SK-N-SH (cell line): ENCODE data around the gene SERINC2. TPM values are rescaled to one million over a fixed set of nuclear protein-coding genes. Genes with fewer than 3 reads are reported as not detected.
A peak's percentile ranks its signal among the peaks of the same experiment; 100 is the strongest.

Experiments used
- CTCF ChIA-PET: fragments of 300-600, 350-600 bp; formaldehyde crosslinking; extraction: SDS; loops from one replicate; lab custom pipeline; 2021; lab: Yijun Ruan, JAX
- POLR2A ChIA-PET: fragments of 350-600 bp; sonication (Branson Sonifier 250); formaldehyde crosslinking; extraction: SDS; loops from one replicate; lab custom pipeline; 2020; ENCODE audit warnings: antibody characterized with exemption, inconsistent platforms; lab: Yijun Ruan, JAX
- DNase-seq: peaks from one replicate; pipeline ENCODE4 v3.0.0; 2012
- H2AFZ ChIP-seq: fragments of 200-600 bp; sonication (generic); 2 replicates; pipeline ENCODE4 v1.8.1; 2016; ENCODE audit warnings: antibody characterized with exemption, mild to moderate bottlenecking, low read depth
- H3F3A ChIP-seq: fragments of 200-600 bp; sonication (generic); replicated peaks from 2 replicates; pipeline ENCODE3; 2016; ENCODE audit warnings: antibody characterized with exemption, mild to moderate bottlenecking; ENCODE audit not compliant: insufficient read depth
- H3K27ac ChIP-seq, 2 experiments: fragments of 200-500 bp in 1 of 2; fragments of 200-600 bp in 1 of 2; sonication (Bioruptor generic) in 1 of 2; sonication (generic), shearing (Covaris generic) in 1 of 2; 2 replicates each; pipeline versions ENCODE4 v1.5.1 to v1.6.1; 2014 to 2016; ENCODE audit warnings: low read depth in 2 of 2, inconsistent platforms in 1 of 2, low read length in 1 of 2, mild to moderate bottlenecking in 1 of 2, mixed read lengths in 1 of 2
- H3K27me3 ChIP-seq: fragments of 200-600 bp; sonication (generic), shearing (Covaris generic); 2 replicates; pipeline ENCODE4 v1.6.1; 2016; ENCODE audit warnings: mixed run types; ENCODE audit not compliant: insufficient read depth
- H3K36me3 ChIP-seq, 2 experiments: fragments of 200-500 bp in 1 of 2; fragments of 200-600 bp in 1 of 2; sonication (Bioruptor generic) in 1 of 2; sonication (generic) in 1 of 2; replicated peaks in 1 of 2; 2 replicates each; pipeline versions ENCODE3 to v1.5.1; 2014 to 2016; ENCODE audit warnings: low read length in 1 of 2, mild to moderate bottlenecking in 1 of 2; ENCODE audit not compliant: insufficient read depth in 2 of 2, control insufficient read depth in 1 of 2
- H3K4me1 ChIP-seq, 2 experiments: fragments of 200-500 bp in 1 of 2; fragments of 200-600 bp in 1 of 2; sonication (Bioruptor generic) in 1 of 2; sonication (generic), shearing (Covaris generic) in 1 of 2; 2 replicates each; pipeline versions ENCODE4 v1.5.1 to v1.6.1; 2014 to 2016; ENCODE audit warnings: low read depth in 1 of 2, low read length in 1 of 2, mixed run types in 1 of 2; ENCODE audit not compliant: insufficient read depth in 2 of 2, control insufficient read depth in 1 of 2
- H3K4me2 ChIP-seq: fragments of 200-600 bp; sonication (generic), shearing (Covaris generic); 2 replicates; pipeline ENCODE4 v1.6.1; 2017; ENCODE audit warnings: mixed run types
- H3K4me3 ChIP-seq, 2 experiments: fragments of 200-500 bp in 1 of 2; fragments of 200-600 bp in 1 of 2; sonication (Bioruptor generic) in 1 of 2; sonication (generic), shearing (Covaris generic) in 1 of 2; 2 replicates each; pipeline versions ENCODE4 v1.5.1 to v1.8.1; 2014 to 2016; ENCODE audit warnings: low read depth in 2 of 2, inconsistent platforms in 1 of 2, low read length in 1 of 2, mild to moderate bottlenecking in 1 of 2, mixed read lengths in 1 of 2, moderate library complexity in 1 of 2
- H3K79me2 ChIP-seq: fragments of 200-600 bp; sonication (generic); 2 replicates; pipeline ENCODE4 v1.8.1; 2017; ENCODE audit warnings: mild to moderate bottlenecking; ENCODE audit not compliant: insufficient read depth
- H3K9ac ChIP-seq: fragments of 200-600 bp; sonication (generic); 2 replicates; pipeline ENCODE4 v1.6.1; 2017; ENCODE audit warnings: mixed run types
- H3K9me2 ChIP-seq: fragments of 200-600 bp; sonication (generic); 2 replicates; pipeline ENCODE4 v1.6.1; 2017; ENCODE audit warnings: mixed run types
- H3K9me3 ChIP-seq: fragments of 200-600 bp; sonication (generic); 2 replicates; pipeline ENCODE4 v1.6.1; 2017; ENCODE audit warnings: mixed run types, mild to moderate bottlenecking, moderate library complexity
- H4K20me1 ChIP-seq: fragments of 200-600 bp; sonication (generic); 2 replicates; pipeline ENCODE4 v1.6.1; 2017; ENCODE audit warnings: mild to moderate bottlenecking, mixed run types; ENCODE audit not compliant: insufficient read depth
- CHD2 ChIP-seq: fragments of 150-350 bp; IDR thresholded peaks from 2 replicates; pipeline ENCODE4 v1.6.1; 2018; ENCODE audit warnings: low read length; ENCODE audit not compliant: partially characterized antibody
- ELF1 ChIP-seq: IDR thresholded peaks from 2 replicates; pipeline ENCODE4 v1.4.0; 2012
- GABPA ChIP-seq: IDR thresholded peaks from 2 replicates; pipeline ENCODE4 v1.4.0; 2012; ENCODE audit warnings: low read depth, mild to moderate bottlenecking
- GATA2 ChIP-seq: sonication (generic); formaldehyde crosslinking; IDR thresholded peaks from 2 replicates; pipeline ENCODE4 v1.5.0; 2020; ENCODE audit warnings: mild to moderate bottlenecking, missing genetic modification reagents
- NRF1 ChIP-seq: IDR thresholded peaks from 2 replicates; pipeline ENCODE4 v1.6.1; 2012; ENCODE audit warnings: low read depth, mild to moderate bottlenecking, low read length
- RXRA ChIP-seq: IDR thresholded peaks from 2 replicates; pipeline ENCODE4 v1.4.0; 2012; ENCODE audit warnings: low read depth, mild to moderate bottlenecking, borderline replicate concordance
- YY1 ChIP-seq: IDR thresholded peaks from 2 replicates; pipeline ENCODE4 v1.4.0; 2012; ENCODE audit warnings: low read depth, mild to moderate bottlenecking
- WGBS: methylation state at CpG from one replicate; pipeline ENCODE4 v1.1.6; 2017; ENCODE audit warnings: low lambda C conversion rate; 5-methylcytosine and 5-hydroxymethylcytosine counted together
- polyA plus RNA-seq, 3 experiments: library from polyadenylated mRNA; depleted of rRNA; stranded (reverse); fragments of >200 nt; gene quantifications; 2 replicates each; pipeline ENCODE4 v1.2.3, GENCODE V29; 2012
- TF ChIP-seq, protein P1 (sequence below): IDR thresholded peaks from 2 replicates; pipeline ENCODE4 v1.6.1; 2012; ENCODE audit warnings: mild to moderate bottlenecking, low read depth, low read length, moderate library complexity
- TF ChIP-seq, protein P2 (sequence below): IDR thresholded peaks from 2 replicates; pipeline ENCODE4 v1.4.0; 2012; ENCODE audit warnings: low read depth
- TF ChIP-seq, protein P3 (sequence below): IDR thresholded peaks from 2 replicates; pipeline ENCODE4 v1.4.0; 2012; ENCODE audit warnings: low read depth, borderline replicate concordance

SERINC2 gene
- polyA plus RNA-seq, 1 of the 3 experiments (the other 2 are of a cell fraction): 22.2 TPM

DNA sequence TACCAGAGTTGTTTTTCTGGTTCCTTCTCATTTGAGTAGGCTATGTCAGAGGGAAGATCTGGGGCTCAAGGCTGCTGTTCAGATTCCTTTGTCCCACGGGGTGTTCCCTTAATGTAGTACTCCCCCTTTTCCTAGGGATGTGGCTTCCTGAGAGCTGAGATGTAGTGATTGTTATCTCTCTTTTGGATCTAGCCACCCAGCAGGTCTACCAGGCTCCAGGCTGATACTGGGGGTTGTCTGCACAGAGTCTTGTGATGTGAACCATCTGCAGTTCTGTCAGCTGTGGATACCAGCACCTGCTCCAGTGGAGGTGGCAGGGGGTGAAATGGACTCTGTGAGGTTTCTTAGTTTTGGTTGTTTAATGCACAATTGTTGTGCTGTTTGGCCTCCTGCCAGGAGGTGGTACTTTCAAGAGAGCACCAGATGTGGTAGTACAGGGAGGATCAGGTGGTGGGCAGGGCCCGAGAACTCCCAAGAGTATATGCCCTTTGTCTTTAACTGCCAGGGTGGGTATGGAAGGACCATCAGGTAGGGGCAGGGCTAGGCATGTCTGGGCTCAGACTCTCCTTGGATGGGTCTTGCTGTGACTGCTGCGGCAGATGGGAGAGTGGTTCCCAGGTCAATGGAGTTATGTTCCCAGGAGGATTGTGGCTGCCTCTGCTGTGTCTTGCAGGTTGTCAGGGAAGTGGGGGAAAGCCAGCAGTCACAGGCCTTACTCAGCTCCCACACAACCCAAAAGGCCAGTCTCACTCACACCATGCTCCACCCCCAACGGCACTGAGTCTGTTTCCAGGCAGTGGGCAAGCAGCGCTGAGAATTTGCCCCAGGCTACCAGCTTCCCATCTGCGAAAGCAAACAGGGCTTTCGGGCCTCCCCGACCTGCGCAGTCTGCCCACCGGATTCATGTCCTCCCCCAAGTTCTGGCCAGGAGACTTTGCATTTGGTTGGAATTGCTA is 64.2 kb downstream of the SERINC2 start:
- H3K36me3 ChIP-seq: no peaks in the 10 kb centered on the region
- H3K9me2 ChIP-seq: no peaks in the 10 kb centered on the region
- WGBS: 65% methylated on average over 9 of the region's 10 CpGs
- H4K20me1 ChIP-seq: no peaks in the 10 kb centered on the region
- no peak overlapping the region for H3K27ac ChIP-seq
- ChIA-PET CTCF (interaction anchor here (0.6 to 1.2 kb wide), 2 partner anchors 15 to 256 kb away, joined by 3 read pairs; no protein-coding TSS in a partner anchor), POLR2A (no interaction called here)
- H3K27me3 ChIP-seq: no peaks in the 10 kb centered on the region; the same call in 1 of the 2 replicates
- H3K9ac ChIP-seq: no peak overlapping the region
- no peaks in the 10 kb centered on the region for H3F3A ChIP-seq
- no peak overlapping the region for H3K4me3 ChIP-seq
- no peaks in the 10 kb centered on the region for H3K9me3 ChIP-seq
- H2AFZ ChIP-seq: no peak overlapping the region
- H3K4me2 ChIP-seq: no peak overlapping the region
- no peak for TF ChIP-seq ELF1
- TF ChIP-seq GATA2: peak; percentile 80
- TF ChIP-seq, all 33 proteins: peak for 1
- no peaks in the 10 kb centered on the region for H3K79me2 ChIP-seq
- DNase-seq: peak; percentile 9
- H3K4me1 ChIP-seq: peaks cover 0 to 10% of the 10 kb centered on the region in 2 experiments; a peak in 1 of 4 replicates

DNA sequence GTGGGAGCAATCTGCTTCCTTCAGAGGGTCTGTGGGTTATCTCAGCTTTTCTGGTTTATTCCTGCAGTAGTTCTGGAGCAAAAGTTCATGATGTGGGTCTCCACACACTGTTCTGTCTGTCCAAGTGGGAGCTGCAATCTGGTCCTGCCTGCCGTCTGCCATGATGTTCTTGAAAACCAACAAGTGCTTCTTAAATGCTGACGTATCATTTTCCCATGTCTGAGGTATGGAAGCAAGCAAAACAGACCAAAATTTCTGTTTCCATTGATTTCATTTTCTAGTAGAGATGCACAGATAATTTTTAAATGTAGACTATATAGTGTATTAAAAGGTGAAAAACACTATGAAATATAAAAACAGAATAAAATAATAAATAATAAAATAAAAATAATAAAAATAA is 65.2 kb downstream of the SERINC2 start:
- ChIA-PET POLR2A (no interaction called here), CTCF (no interaction called here)
- no peaks in the 10 kb centered on the region; the same call in 1 of the 2 replicates for H3K27me3 ChIP-seq
- no peaks in the 10 kb centered on the region for H3F3A ChIP-seq
- H4K20me1 ChIP-seq: no peaks in the 10 kb centered on the region
- no peak overlapping the region for H3K4me3 ChIP-seq
- peaks cover 0 to 10% of the 10 kb centered on the region in 2 experiments; a peak in 1 of 4 replicates for H3K4me1 ChIP-seq
- H3K36me3 ChIP-seq: no peaks in the 10 kb centered on the region
- H3K27ac ChIP-seq: no peak overlapping the region
- H3K9me3 ChIP-seq: no peaks in the 10 kb centered on the region
- no peak overlapping the region for H3K4me2 ChIP-seq
- H3K9ac ChIP-seq: no peak overlapping the region
- TF ChIP-seq GABPA (no peak), NRF1 (no peak), CHD2 (no peak), GATA2 (no peak), ELF1 (no peak), YY1 (no peak), RXRA (no peak)
- TF ChIP-seq, protein P1, sequence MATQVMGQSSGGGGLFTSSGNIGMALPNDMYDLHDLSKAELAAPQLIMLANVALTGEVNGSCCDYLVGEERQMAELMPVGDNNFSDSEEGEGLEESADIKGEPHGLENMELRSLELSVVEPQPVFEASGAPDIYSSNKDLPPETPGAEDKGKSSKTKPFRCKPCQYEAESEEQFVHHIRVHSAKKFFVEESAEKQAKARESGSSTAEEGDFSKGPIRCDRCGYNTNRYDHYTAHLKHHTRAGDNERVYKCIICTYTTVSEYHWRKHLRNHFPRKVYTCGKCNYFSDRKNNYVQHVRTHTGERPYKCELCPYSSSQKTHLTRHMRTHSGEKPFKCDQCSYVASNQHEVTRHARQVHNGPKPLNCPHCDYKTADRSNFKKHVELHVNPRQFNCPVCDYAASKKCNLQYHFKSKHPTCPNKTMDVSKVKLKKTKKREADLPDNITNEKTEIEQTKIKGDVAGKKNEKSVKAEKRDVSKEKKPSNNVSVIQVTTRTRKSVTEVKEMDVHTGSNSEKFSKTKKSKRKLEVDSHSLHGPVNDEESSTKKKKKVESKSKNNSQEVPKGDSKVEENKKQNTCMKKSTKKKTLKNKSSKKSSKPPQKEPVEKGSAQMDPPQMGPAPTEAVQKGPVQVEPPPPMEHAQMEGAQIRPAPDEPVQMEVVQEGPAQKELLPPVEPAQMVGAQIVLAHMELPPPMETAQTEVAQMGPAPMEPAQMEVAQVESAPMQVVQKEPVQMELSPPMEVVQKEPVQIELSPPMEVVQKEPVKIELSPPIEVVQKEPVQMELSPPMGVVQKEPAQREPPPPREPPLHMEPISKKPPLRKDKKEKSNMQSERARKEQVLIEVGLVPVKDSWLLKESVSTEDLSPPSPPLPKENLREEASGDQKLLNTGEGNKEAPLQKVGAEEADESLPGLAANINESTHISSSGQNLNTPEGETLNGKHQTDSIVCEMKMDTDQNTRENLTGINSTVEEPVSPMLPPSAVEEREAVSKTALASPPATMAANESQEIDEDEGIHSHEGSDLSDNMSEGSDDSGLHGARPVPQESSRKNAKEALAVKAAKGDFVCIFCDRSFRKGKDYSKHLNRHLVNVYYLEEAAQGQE: no peak
- TF ChIP-seq, protein P2, sequence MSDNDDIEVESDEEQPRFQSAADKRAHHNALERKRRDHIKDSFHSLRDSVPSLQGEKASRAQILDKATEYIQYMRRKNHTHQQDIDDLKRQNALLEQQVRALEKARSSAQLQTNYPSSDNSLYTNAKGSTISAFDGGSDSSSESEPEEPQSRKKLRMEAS: no peak
- TF ChIP-seq, protein P3, sequence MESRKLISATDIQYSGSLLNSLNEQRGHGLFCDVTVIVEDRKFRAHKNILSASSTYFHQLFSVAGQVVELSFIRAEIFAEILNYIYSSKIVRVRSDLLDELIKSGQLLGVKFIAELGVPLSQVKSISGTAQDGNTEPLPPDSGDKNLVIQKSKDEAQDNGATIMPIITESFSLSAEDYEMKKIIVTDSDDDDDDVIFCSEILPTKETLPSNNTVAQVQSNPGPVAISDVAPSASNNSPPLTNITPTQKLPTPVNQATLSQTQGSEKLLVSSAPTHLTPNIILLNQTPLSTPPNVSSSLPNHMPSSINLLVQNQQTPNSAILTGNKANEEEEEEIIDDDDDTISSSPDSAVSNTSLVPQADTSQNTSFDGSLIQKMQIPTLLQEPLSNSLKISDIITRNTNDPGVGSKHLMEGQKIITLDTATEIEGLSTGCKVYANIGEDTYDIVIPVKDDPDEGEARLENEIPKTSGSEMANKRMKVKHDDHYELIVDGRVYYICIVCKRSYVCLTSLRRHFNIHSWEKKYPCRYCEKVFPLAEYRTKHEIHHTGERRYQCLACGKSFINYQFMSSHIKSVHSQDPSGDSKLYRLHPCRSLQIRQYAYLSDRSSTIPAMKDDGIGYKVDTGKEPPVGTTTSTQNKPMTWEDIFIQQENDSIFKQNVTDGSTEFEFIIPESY: no peak
- TF ChIP-seq, all 33 proteins: peak for 0
- Histone ChIP-seq H2AFZ (no peak overlapping the region), H3K79me2 (no peaks in the 10 kb centered on the region), H3K9me2 (no peaks in the 10 kb centered on the region)
- DNase-seq: no peak
- WGBS: 59% methylated on average over 2 of the region's 2 CpGs
